ENCODE measurements around the gene CYB5RL.
"Not testable (repeated sequence)": the region's sequence is repeated elsewhere in the genome, so short reads cannot be mapped to it uniquely, and the experiment has no call there.

CYB5RL gene

DNA sequence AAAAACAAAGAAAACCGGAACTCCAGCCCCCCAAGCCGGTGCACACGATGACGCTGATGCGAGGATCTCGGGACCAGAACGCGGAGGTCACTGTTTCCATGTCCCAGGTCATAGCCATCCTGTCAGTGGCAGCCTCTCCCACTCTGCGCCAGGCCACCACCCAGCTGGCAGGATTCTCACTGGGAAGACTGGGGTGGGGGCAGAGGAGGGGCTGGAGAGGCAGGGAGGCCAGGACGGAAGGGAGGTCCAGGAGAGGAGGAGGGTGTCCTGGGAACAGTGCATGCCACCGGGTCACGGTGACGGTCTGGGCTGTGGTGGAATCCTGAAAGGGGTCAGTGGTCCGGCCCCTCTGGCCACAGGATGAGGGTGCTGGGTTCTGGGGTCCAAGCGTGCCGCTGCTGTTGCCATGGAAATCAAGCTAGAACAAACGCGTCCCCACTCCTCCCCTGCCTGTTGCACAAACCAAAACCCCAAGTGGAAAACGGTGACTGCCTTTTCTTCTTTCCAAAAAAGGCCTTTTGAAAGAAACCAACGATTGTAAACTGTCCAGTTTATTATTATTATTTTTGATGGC lies 26.2 kb upstream of the CYB5RL start:
- FAIRE-seq = no peak

- FAIRE-seq = no peak
Measured at GRCh38 chr1:54225378-54225777, 25.5 kb upstream of the CYB5RL start.

- FAIRE-seq = no peak
Measured at GRCh38 chr1:54224233-54224632, 24.4 kb upstream of the CYB5RL start.

DNA sequence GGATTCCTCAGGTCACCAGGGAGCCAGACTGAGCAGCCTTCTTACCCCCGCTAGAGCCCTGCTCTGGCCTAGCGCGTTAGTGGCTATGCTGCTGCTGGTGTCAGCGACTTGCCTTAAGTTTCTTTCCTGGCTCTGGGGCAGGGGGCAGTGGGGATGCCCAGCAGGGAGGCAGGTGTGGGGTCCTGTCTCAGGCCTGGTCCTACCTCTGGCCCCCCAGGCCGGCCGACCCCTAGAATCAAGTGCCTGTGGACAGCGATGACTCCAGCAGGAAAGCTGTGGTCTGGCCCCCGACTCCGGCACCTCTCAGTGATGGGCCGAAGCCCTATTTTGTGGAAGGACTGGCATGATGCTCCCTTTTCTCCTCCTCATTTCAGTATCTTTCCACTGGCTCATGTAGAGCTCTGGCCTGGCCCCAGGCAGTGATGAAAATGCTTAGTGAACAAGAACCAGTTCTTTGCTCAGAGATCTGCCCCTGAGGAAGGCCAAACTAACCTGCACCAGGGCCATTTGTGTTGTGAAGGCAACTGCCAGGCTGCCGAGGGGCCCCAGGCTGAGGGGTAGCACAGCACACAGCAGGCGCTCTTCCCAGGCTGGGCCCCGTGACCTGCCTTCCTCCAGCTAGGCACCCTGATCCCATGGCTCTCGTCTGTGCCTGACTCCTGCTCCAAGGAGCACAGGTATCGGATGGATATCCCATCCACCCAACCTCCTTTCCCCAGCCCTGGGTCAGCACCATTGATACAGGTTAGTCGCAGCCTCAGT lies 23.8 kb upstream of the CYB5RL start:
- FAIRE-seq = no peak

DNA sequence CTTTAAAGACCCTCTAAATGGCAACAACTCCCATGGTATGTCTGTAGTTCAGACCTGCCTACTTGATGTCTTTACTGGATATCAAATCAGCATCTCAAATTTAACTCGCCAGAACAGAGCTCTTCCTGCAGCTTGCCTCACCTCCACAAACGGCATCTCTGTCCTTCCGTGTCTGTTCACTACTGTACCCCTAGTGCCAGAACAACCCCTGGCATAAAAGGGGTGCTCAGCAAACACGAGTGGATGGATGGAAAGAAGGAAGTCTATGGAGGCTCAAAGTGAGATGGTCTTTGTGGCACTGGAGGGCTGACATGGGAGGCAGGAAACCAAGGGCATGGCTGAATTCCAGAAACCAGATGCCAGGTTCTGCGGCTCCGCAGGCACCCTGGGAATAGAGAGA lies 22.9 kb upstream of the CYB5RL start:
- no peak for FAIRE-seq

DNA sequence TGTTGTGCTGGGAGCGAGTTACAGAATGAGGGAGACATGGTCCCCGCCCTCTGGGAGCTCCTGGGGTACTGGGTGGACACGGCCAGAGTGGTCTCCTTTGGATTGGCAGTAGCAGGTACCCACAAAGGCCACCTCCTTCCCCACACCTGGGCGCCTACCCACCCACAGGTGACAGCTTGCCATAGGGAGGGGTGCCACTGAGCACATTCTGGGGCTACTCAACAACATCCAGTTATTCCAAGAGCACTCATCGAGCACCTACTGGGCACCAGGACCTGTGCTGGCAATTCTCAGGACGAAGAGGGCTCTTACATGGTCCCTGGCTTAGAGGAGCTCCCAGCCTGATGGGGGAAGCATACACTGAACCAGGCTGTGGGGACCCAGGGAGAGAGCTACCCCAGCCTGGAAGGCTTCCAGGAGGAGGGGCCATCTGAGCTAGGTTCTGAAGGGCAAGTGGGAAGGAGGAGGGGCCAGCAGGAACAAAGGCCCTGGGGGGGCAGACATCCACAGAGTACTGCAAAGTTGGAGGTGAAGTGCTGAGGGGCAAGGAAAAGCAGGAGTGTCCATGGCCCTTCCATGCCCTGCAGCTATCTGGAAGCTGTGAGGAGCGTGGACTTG lies 22.1 kb upstream of the CYB5RL start:
- no peak for FAIRE-seq

DNA sequence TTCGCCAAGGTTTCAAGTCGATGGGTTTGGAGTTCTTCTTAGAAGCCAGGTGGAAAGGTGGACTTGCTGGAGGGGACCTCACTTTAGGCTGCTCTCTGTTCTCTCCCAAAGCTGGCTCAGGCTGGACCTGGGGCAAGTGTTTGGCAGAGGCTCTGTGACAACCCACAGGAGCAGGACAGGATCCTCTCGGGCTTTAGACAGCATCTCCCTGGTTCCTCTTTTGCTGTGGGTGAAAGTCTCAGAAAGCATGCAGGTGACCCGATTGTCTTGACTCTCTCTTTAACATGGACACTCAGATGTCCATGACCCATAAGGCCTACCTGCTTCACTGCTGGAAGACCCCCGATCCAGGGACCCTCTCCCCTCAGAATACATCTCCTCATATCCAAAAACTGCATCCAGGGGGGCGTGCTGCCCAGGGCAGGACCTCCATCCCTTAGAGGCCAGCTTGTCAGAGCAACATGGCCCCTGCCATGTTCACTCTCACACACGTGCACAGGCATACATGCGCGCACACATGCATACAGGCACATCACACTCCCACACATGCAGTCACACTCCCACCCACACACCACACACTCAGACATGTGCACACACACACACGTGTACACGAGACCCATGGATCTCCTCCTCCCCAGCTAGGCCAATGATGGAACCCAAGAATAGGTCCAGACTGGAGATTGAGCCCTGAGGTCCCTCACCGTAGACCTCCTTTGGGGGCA lies 21.4 kb upstream of the CYB5RL start:
- FAIRE-seq = no peak

GRCh38 chr1:54220004-54220811 lies 20.4 kb upstream of the CYB5RL start:
- FAIRE-seq = no peak

- no peak for FAIRE-seq
Measured at GRCh38 chr1:54219688-54220003, 19.8 kb upstream of the CYB5RL start.

GRCh38 chr1:54218883-54219687 lies 19.3 kb upstream of the CYB5RL start:
- FAIRE-seq = no peak

GRCh38 chr1:54215523-54215922 lies 15.7 kb upstream of the CYB5RL start:
- FAIRE-seq = no peak

DNA sequence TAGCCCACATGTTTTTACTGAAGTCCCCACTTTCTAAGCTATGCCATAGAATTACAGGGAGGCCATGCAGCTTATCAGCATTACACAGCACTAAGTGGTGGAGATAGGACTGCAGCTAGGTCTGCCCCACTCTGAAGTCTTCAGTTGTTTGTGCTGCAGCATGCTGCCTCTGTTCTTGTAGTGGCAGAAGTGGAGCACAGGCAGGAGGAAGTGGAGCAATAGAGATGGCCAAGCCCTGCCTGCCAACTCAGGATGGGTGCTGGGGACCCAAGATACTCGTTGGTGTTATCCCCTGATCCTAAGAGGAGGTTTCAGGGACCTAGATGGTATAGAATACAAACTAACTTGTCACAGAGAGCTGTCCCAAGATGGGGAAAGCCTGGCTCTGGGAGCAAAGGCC lies 13.0 kb upstream of the CYB5RL start:
- FAIRE-seq = no peak

- FAIRE-seq = not testable (repeated sequence)
Measured at GRCh38 chr1:54207896-54208295, 8.1 kb upstream of the CYB5RL start.

DNA sequence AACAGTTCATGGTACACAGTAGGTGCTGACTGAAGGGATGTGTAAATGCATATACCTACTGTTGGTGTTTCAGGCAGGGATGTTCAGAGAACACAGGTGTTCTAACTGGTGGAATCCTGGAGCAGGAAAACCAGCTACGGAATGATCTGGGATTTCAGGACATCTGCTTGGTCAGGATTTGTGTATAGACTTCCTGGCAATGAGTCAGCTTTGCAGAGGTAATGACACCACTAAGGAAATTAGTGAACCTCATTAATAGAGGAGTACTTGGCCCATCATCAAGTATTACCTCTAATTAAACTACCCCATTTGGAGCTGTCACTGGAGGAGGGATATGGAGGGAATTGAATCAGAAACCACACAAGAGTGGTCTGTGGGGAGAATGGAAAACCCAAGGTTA lies 7.5 kb upstream of the CYB5RL start:
- FAIRE-seq = no peak

DNA sequence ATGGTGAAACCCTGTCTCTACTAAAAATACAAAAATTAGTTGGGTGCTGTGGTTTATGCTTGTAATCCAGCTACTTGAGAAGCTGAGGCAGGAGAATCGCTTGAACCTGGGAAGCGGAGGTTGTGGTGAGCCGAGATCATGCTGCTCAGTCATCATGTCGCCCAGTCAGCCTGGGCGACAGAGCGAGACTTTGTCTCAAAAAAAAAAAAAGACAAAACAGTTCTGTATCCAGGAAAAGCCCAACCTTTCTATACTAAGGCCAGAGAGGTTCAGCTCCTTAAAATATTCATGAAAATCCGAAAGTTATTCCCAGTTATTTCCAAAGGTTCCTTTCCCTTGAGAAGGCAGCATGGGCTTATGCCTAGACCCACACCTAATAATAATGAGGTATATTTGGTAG lies 4.4 kb upstream of the CYB5RL start:
- FAIRE-seq = no peak

- FAIRE-seq = no peak
Measured at GRCh38 chr1:54200519-54200997, 728 bp upstream of the CYB5RL start.

DNA sequence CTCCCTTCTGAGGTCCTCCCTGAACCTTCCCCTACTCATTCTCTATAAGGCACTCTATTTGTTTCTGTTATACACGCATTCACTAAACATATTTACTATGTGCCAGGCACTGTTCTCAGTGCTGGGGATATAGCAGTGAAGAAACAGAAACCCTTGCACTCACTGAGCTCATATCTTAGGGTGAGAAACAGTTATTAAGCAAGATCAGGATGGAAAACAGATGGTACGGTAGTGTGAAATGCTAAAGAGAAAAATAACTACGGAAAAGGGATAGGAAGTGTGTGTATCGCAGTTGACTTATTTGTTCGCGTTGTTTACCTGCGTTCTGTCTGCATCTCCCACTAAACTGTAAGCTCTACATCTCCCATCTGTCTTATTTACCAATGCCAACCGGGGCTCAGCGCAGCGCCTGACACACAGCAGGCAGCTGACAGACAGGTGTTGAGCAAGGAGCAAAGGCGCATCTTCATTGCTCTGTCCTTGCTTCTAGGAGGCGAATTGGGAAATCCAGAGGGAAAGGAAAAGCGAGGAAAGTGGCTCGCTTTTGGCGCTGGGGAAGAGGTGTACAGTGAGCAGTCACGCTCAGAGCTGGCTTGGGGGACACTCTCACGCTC lies 572 bp downstream of the CYB5RL start:
- FAIRE-seq = no peak

DNA sequence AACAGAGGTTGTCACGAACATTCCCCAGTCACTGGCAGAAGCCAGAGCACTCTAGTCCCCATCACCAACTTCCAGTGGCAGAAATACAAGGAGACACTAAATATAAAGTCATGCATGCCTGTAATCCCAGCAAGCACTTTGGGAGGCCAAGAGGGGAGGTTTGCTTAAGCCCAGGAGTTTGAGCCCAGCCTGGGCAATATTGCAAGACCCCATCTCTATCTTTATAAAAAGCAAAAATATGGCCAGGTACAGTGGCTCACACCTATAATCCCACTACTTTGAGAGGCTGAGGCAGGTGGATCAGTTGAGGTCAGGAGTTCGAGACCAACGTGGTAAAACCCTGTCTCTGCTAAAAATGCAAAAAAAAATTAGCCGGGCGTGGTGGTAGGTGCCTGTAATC lies 6.4 kb downstream of the CYB5RL start:
- FAIRE-seq = no peak

DNA sequence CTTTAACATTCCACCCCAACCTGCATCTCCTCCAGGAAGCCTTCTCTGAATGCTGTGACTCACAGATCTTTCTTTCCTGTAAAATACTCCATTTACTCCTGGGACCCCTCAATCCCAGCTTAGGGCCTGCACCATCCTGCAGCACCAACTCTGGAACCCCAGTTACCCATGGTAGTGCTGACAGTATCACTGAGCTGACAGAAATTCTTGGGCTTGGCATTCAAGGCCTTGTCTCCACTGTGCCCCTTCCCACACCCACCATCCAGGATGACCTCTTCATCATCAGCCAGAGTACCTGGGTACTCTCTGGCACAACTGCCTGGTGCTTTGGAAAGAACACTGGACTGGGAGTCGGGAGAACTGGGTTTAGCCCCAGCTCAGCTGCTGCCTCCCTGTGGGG lies 8.3 kb downstream of the CYB5RL start:
- FAIRE-seq = no peak

DNA sequence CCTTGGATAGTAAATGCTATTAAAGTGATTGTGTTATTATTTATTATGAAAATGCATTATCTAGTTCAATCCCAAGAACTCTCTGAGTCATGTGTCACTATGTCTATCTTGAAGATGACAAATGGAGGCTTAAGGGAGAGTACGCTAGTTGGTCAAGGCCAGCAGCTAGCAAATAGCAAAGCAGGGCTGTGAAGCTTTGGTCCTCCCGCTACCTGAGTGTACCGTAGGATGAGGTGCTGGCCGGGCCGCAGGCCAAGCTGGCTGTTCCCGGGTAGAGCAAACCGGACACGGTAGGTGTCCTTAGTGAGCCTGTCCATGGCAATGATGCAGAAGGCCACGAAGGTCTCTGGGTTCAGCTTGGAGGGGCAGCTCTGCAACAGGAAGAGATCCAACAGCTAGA lies 9.3 kb downstream of the CYB5RL start:
- FAIRE-seq = no peak

DNA sequence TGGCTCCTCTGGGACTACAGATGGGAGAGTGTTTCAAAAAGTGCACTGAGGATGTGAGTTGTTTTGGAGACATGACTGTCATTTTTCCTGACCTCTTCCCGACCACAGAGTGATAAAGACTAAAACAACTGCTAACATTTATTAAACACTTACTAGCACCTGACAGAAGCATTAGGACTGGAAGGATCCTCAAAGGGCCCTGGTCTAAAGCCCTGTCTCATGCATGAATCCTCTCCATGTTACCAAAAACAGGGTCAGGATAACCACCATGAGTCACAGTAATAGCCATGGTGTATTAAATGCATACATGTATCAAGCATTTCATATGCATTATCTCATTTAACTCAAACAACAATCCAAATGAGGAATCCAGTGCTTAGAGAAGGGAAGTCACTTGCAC lies 11.5 kb downstream of the CYB5RL start:
- FAIRE-seq = no peak

DNA sequence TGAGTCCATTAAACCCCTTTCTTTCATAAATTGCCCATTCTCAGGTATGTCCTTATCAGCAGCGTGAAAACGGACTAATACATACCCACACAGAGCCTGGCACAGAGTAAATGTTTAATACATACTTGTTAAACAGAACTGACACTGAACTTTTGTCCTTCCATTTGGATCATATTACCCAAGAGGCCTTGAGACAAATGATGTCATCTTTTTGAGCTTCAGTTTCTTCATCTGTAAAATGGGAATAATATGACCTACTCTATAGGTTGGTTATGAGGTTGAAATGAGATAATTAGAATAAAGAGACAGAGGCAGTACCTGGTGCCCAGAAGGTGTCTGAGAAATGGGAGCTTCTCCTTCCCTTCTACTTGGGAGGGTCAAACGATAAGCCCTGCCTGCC lies 13.8 kb downstream of the CYB5RL start:
- FAIRE-seq = no peak

Data from endometrium (tissue), 2 donors.